Skeletal muscle satellite cell (primary cell): ENCODE measurements around the gene DUOX1. TPM values are rescaled to one million over a fixed set of nuclear protein-coding genes. Genes with fewer than 3 reads are reported as not detected.
"Not testable (repeated sequence)": the region's sequence is repeated elsewhere in the genome, so short reads cannot be mapped to it uniquely, and the experiment has no call there.

Experiments
- H3K27me3 ChIP-seq: 2 replicates; pipeline ENCODE4 v1.7.0; 2013; ENCODE audit warnings: low read length; ENCODE audit not compliant: control insufficient read depth, insufficient read depth
- H3K36me3 ChIP-seq: 2 replicates; pipeline ENCODE4 v1.7.0; 2013; ENCODE audit warnings: mild to moderate bottlenecking, control low read depth, low read length; ENCODE audit not compliant: insufficient read depth
- H3K4me1 ChIP-seq: 2 replicates; pipeline ENCODE4 v1.7.0; 2013; ENCODE audit warnings: low read length; ENCODE audit not compliant: control insufficient read depth, insufficient read depth
- H3K4me2 ChIP-seq: 2 replicates; pipeline ENCODE4 v1.7.0; 2013; ENCODE audit warnings: mild to moderate bottlenecking, low read length
- H3K4me3 ChIP-seq: 2 replicates; pipeline ENCODE4 v1.7.0; 2013; ENCODE audit warnings: low read length
- H3K9ac ChIP-seq: 2 replicates; pipeline ENCODE4 v1.7.0; 2013; ENCODE audit warnings: mild to moderate bottlenecking, low read depth, low read length, moderate library complexity
- H3K9me3 ChIP-seq: replicated peaks from 2 replicates; pipeline ENCODE4 v1.7.0; 2013; ENCODE audit warnings: mild to moderate bottlenecking, control low read depth, low read length
- total RNA-seq: library from RNA; depleted of rRNA; stranded (reverse); fragments of >200 nt; gene quantifications from 2 replicates; pipeline ENCODE4 v1.2.3, GENCODE V29; 2012; rRNA removed

DUOX1 gene
- total RNA-seq, result not detected in 2 replicates

DNA sequence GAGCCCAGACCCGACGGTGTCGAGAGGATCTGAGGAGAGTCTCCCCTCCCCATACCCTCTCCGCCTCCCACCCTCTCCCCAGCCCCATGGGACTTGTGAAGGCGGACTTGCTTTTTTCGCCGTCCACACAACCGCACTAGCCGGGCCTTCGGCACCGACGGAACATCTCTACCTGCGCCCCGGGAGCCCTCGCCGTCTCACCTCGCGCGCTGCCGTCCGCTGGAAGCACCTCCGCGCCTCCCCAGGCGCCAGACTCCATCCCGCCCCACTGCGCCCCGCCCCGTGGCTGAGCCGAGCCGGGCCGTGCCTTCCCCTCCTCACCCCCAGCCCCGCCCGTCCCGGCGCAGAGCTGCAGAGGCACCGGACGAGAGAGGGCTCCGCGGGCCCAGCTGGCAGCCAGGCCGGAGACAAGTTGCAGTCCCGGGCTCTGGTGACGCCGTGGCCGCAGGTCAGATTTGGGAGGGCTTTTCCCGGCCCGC lies at the start of gene DUOX1, which contains the start of gene DUOXA1:
Gene DUOX1 (plus strand): TSS at position 344 of the 479 bp plus-strand sequence. CDS start 1,973 bp downstream, outside the sequence.
Gene DUOXA1 (minus strand): TSS at position 229 of the 479 bp plus-strand sequence. CDS start 6,865 bp downstream, outside the sequence.
- no peaks in the 10 kb centered on the region for H3K9me3 ChIP-seq
- no peak within 1 kb of the TSS for H3K4me3 ChIP-seq
- H3K9ac ChIP-seq, result no peak within 1 kb of the TSS
- no peaks in the 10 kb centered on the region for H3K4me1 ChIP-seq
- H3K4me2 ChIP-seq, result peak within 1 kb of the TSS; percentile 17
- no peaks in the 10 kb centered on the region for H3K36me3 ChIP-seq
- H3K27me3 ChIP-seq, result peaks cover 93% of the 10 kb centered on the region

- not testable (repeated sequence) for H3K4me1 ChIP-seq, H3K4me3 ChIP-seq, H3K36me3 ChIP-seq, H3K9me3 ChIP-seq, H3K9ac ChIP-seq, H3K4me2 ChIP-seq
- peaks cover 18% of the 10 kb centered on the region for H3K27me3 ChIP-seq
These were observed 49.2 kb upstream of the DUOX1 start for GRCh38 chr15:45080593-45080992.

DNA sequence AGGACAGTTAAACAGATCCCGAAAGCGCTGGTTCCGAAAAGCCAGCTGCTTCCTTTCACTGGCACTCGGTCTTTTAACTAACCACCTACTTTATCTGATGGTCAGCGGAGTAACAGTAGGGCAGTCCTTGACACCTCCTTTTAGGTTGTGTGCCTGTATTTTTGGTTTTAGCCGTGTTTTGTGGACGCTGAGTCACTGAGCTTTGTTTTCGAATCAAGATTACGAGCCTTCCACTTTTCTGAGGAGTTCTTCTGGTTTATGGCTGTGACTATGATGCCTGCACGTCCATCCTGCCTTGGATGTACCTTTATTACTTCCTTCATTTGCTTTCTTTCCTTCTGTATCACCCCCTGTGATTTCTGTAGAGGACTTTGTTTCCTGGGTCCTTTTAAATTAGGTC lies 47.4 kb upstream of the DUOX1 start:
- not testable (repeated sequence) for H3K4me3 ChIP-seq, H3K4me1 ChIP-seq, H3K4me2 ChIP-seq, H3K36me3 ChIP-seq, H3K9me3 ChIP-seq, H3K9ac ChIP-seq
- H3K27me3 ChIP-seq, result peaks cover 23% of the 10 kb centered on the region

- no peak overlapping the region for H3K4me2 ChIP-seq
- H3K27me3 ChIP-seq, result peaks cover 28% of the 10 kb centered on the region
- no peaks in the 10 kb centered on the region for H3K36me3 ChIP-seq
- H3K9me3 ChIP-seq, result no peaks in the 10 kb centered on the region
- no peak overlapping the region for H3K9ac ChIP-seq
- no peak overlapping the region for H3K4me3 ChIP-seq
- no peaks in the 10 kb centered on the region for H3K4me1 ChIP-seq
These were observed 46.6 kb upstream of the DUOX1 start for GRCh38 chr15:45083223-45083622.

DNA sequence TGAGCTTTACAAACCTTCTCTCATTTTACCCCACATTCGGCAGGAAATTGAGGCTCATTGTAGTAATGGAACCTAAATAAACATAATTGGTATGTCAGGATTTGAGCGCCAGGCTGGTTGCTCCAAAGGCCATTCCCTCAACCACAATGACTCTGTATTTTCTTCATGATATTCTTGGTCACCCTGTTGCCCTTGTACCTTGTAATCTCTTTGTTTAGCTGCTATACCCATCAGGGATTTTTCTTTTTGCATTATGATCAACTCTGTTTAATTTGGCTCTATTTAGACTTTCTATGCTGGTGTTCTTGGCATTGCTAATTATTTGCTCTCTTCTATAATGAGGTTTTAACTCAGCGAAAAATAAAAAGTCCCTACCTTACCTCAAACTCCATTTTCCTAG lies 45.6 kb upstream of the DUOX1 start:
- H3K9me3 ChIP-seq, result no peaks in the 10 kb centered on the region
- no peak overlapping the region for H3K4me2 ChIP-seq
- peaks cover 36% of the 10 kb centered on the region for H3K27me3 ChIP-seq
- no peak overlapping the region for H3K4me3 ChIP-seq
- H3K9ac ChIP-seq, result no peak overlapping the region
- no peaks in the 10 kb centered on the region for H3K4me1 ChIP-seq
- H3K36me3 ChIP-seq, result no peaks in the 10 kb centered on the region

GRCh38 chr15:45087513-45087912 lies 42.3 kb upstream of the DUOX1 start:
- Histone ChIP-seq H3K36me3 (no peaks in the 10 kb centered on the region), H3K4me2 (no peak overlapping the region)

GRCh38 chr15:45088801-45089711 lies 40.7 kb upstream of the DUOX1 start:
- H3K36me3 ChIP-seq, result no peaks in the 10 kb centered on the region
- no peaks in the 10 kb centered on the region for H3K9me3 ChIP-seq
- H3K4me2 ChIP-seq, result no peak overlapping the region
- no peak overlapping the region for H3K4me3 ChIP-seq
- no peak overlapping the region for H3K9ac ChIP-seq
- H3K27me3 ChIP-seq, result peaks cover 70% of the 10 kb centered on the region
- H3K4me1 ChIP-seq, result no peaks in the 10 kb centered on the region

More at GRCh38 chr15:45087513-45087912, 42.3 kb upstream of the DUOX1 start:
- H3K9ac ChIP-seq, result no peak overlapping the region
- peaks cover 66% of the 10 kb centered on the region for H3K27me3 ChIP-seq
- H3K4me1 ChIP-seq, result no peaks in the 10 kb centered on the region
- no peaks in the 10 kb centered on the region for H3K9me3 ChIP-seq
- no peak overlapping the region for H3K4me3 ChIP-seq

- Histone ChIP-seq H3K4me2 (no peak overlapping the region), H3K36me3 (no peaks in the 10 kb centered on the region), H3K9ac (no peak overlapping the region), H3K9me3 (no peaks in the 10 kb centered on the region), H3K27me3 (peaks cover 64% of the 10 kb centered on the region), H3K4me1 (no peaks in the 10 kb centered on the region), H3K4me3 (no peak overlapping the region)
These were observed 40.0 kb upstream of the DUOX1 start for GRCh38 chr15:45089712-45090373.

GRCh38 chr15:45091161-45091560 lies 38.6 kb upstream of the DUOX1 start:
- Histone ChIP-seq H3K4me3 (no peak overlapping the region), H3K4me1 (no peaks in the 10 kb centered on the region), H3K27me3 (peaks cover 58% of the 10 kb centered on the region), H3K9ac (no peak overlapping the region), H3K36me3 (no peaks in the 10 kb centered on the region), H3K9me3 (no peaks in the 10 kb centered on the region), H3K4me2 (no peak overlapping the region)

DNA sequence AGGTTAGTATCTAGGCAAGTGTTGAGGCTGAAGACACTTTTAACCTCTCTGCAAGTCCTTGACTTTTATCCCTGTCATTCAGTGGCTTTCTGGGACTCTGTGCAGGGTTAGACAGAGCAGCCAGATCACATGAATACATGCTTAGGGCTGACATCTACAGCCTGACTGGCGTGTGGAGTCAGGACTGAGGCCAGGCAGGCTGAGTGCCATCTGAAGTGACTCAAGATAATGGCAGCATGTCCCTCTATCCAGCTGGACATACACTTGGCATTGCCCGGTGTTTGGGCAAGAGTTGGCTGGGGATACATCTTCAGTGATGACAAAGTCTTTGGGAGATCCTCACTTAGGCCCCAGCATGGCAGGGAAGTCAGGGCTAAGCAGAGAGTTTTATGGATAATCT lies 38.2 kb upstream of the DUOX1 start:
- H3K4me3 ChIP-seq, result no peak overlapping the region
- no peaks in the 10 kb centered on the region for H3K36me3 ChIP-seq
- no peaks in the 10 kb centered on the region for H3K9me3 ChIP-seq
- no peak overlapping the region for H3K9ac ChIP-seq
- H3K4me2 ChIP-seq, result no peak overlapping the region
- no peaks in the 10 kb centered on the region for H3K4me1 ChIP-seq
- H3K27me3 ChIP-seq, result peaks cover 58% of the 10 kb centered on the region

DNA sequence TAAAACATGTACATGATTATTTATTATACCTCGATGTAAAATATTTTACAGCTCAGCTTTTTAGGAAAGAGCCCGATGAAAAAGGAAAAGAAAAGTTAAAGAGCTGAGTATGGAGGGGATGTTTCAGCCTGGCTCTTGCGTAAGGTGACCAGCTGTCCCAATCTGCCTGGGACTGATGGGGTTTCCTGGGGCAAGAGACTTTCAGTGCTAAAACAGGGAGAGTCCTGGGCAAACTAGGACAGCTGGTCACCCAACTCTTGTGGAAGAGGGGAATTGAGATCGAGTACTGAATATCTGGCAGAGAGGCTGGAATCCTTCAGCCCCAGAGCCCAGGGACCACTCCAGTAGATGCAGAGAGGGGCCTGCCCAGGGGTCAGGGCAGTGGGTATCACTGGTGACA lies 36.8 kb upstream of the DUOX1 start:
- no peaks in the 10 kb centered on the region for H3K4me1 ChIP-seq
- H3K36me3 ChIP-seq, result no peaks in the 10 kb centered on the region
- no peak overlapping the region for H3K4me3 ChIP-seq

More for the DNA sequence above, 36.8 kb upstream of the DUOX1 start:
- Histone ChIP-seq H3K9me3 (no peaks in the 10 kb centered on the region), H3K9ac (no peak overlapping the region), H3K27me3 (peaks cover 50% of the 10 kb centered on the region), H3K4me2 (no peak overlapping the region)
